SK-N-SH (cell line): ENCODE data around the gene WFDC2. TPM values are rescaled to one million over a fixed set of nuclear protein-coding genes. Genes with fewer than 3 reads are reported as not detected.

Experiments
- CTCF ChIA-PET: fragments of 300-600, 350-600 bp; formaldehyde crosslinking; extraction: SDS; loops from one replicate; lab custom pipeline; 2021; lab: Yijun Ruan, JAX
- POLR2A ChIA-PET: fragments of 350-600 bp; sonication (Branson Sonifier 250); formaldehyde crosslinking; extraction: SDS; loops from one replicate; lab custom pipeline; 2020; ENCODE audit warnings: antibody characterized with exemption, inconsistent platforms; lab: Yijun Ruan, JAX
- DNase-seq: peaks from one replicate; pipeline ENCODE4 v3.0.0; 2012
- H2AFZ ChIP-seq: fragments of 200-600 bp; sonication (generic); 2 replicates; pipeline ENCODE4 v1.8.1; 2016; ENCODE audit warnings: antibody characterized with exemption, mild to moderate bottlenecking, low read depth
- H3F3A ChIP-seq: fragments of 200-600 bp; sonication (generic); replicated peaks from 2 replicates; pipeline ENCODE3; 2016; ENCODE audit warnings: antibody characterized with exemption, mild to moderate bottlenecking; ENCODE audit not compliant: insufficient read depth
- H3K27ac ChIP-seq, 2 experiments: fragments of 200-500 bp in 1 of 2; fragments of 200-600 bp in 1 of 2; sonication (Bioruptor generic) in 1 of 2; sonication (generic), shearing (Covaris generic) in 1 of 2; 2 replicates each; pipeline versions ENCODE4 v1.5.1 to v1.6.1; 2014 to 2016; ENCODE audit warnings: low read depth in 2 of 2, inconsistent platforms in 1 of 2, low read length in 1 of 2, mild to moderate bottlenecking in 1 of 2, mixed read lengths in 1 of 2
- H3K27me3 ChIP-seq: fragments of 200-600 bp; sonication (generic), shearing (Covaris generic); 2 replicates; pipeline ENCODE4 v1.6.1; 2016; ENCODE audit warnings: mixed run types; ENCODE audit not compliant: insufficient read depth
- H3K36me3 ChIP-seq, 2 experiments: fragments of 200-500 bp in 1 of 2; fragments of 200-600 bp in 1 of 2; sonication (Bioruptor generic) in 1 of 2; sonication (generic) in 1 of 2; replicated peaks in 1 of 2; 2 replicates each; pipeline versions ENCODE3 to v1.5.1; 2014 to 2016; ENCODE audit warnings: low read length in 1 of 2, mild to moderate bottlenecking in 1 of 2; ENCODE audit not compliant: insufficient read depth in 2 of 2, control insufficient read depth in 1 of 2
- H3K4me1 ChIP-seq, 2 experiments: fragments of 200-500 bp in 1 of 2; fragments of 200-600 bp in 1 of 2; sonication (Bioruptor generic) in 1 of 2; sonication (generic), shearing (Covaris generic) in 1 of 2; 2 replicates each; pipeline versions ENCODE4 v1.5.1 to v1.6.1; 2014 to 2016; ENCODE audit warnings: low read depth in 1 of 2, low read length in 1 of 2, mixed run types in 1 of 2; ENCODE audit not compliant: insufficient read depth in 2 of 2, control insufficient read depth in 1 of 2
- H3K4me2 ChIP-seq: fragments of 200-600 bp; sonication (generic), shearing (Covaris generic); 2 replicates; pipeline ENCODE4 v1.6.1; 2017; ENCODE audit warnings: mixed run types
- H3K4me3 ChIP-seq, 2 experiments: fragments of 200-500 bp in 1 of 2; fragments of 200-600 bp in 1 of 2; sonication (Bioruptor generic) in 1 of 2; sonication (generic), shearing (Covaris generic) in 1 of 2; 2 replicates each; pipeline versions ENCODE4 v1.5.1 to v1.8.1; 2014 to 2016; ENCODE audit warnings: low read depth in 2 of 2, inconsistent platforms in 1 of 2, low read length in 1 of 2, mild to moderate bottlenecking in 1 of 2, mixed read lengths in 1 of 2, moderate library complexity in 1 of 2
- H3K79me2 ChIP-seq: fragments of 200-600 bp; sonication (generic); 2 replicates; pipeline ENCODE4 v1.8.1; 2017; ENCODE audit warnings: mild to moderate bottlenecking; ENCODE audit not compliant: insufficient read depth
- H3K9ac ChIP-seq: fragments of 200-600 bp; sonication (generic); 2 replicates; pipeline ENCODE4 v1.6.1; 2017; ENCODE audit warnings: mixed run types
- H3K9me2 ChIP-seq: fragments of 200-600 bp; sonication (generic); 2 replicates; pipeline ENCODE4 v1.6.1; 2017; ENCODE audit warnings: mixed run types
- H3K9me3 ChIP-seq: fragments of 200-600 bp; sonication (generic); 2 replicates; pipeline ENCODE4 v1.6.1; 2017; ENCODE audit warnings: mixed run types, mild to moderate bottlenecking, moderate library complexity
- H4K20me1 ChIP-seq: fragments of 200-600 bp; sonication (generic); 2 replicates; pipeline ENCODE4 v1.6.1; 2017; ENCODE audit warnings: mild to moderate bottlenecking, mixed run types; ENCODE audit not compliant: insufficient read depth
- CHD2 ChIP-seq: fragments of 150-350 bp; IDR thresholded peaks from 2 replicates; pipeline ENCODE4 v1.6.1; 2018; ENCODE audit warnings: low read length; ENCODE audit not compliant: partially characterized antibody
- EZH2phosphoT487 ChIP-seq: fragments of 200-600 bp; sonication (generic); IDR thresholded peaks from 2 replicates; pipeline ENCODE4 v1.6.1; 2017; ENCODE audit warnings: low read depth, mixed run types, mild to moderate bottlenecking, antibody characterized with exemption, moderate library complexity, borderline replicate concordance
- GATA2 ChIP-seq: sonication (generic); formaldehyde crosslinking; IDR thresholded peaks from 2 replicates; pipeline ENCODE4 v1.5.0; 2020; ENCODE audit warnings: mild to moderate bottlenecking, missing genetic modification reagents
- MEF2A ChIP-seq: IDR thresholded peaks from 2 replicates; pipeline ENCODE4 v1.4.0; 2012; ENCODE audit warnings: low read depth, borderline replicate concordance
- NRF1 ChIP-seq: IDR thresholded peaks from 2 replicates; pipeline ENCODE4 v1.6.1; 2012; ENCODE audit warnings: low read depth, mild to moderate bottlenecking, low read length
- RAD21 ChIP-seq: IDR thresholded peaks from 2 replicates; pipeline ENCODE4 v1.6.1; 2012; ENCODE audit warnings: mild to moderate bottlenecking, low read length
- RCOR1 ChIP-seq: fragments of 150-350 bp; IDR thresholded peaks from 2 replicates; pipeline ENCODE4 v1.6.1; 2017; ENCODE audit warnings: antibody characterized with exemption, low read length
- RXRA ChIP-seq: IDR thresholded peaks from 2 replicates; pipeline ENCODE4 v1.4.0; 2012; ENCODE audit warnings: low read depth, mild to moderate bottlenecking, borderline replicate concordance
- TAF1 ChIP-seq: IDR thresholded peaks from 2 replicates; pipeline ENCODE4 v1.6.1; 2012; ENCODE audit warnings: low read depth, mild to moderate bottlenecking, low read length, moderate library complexity, borderline replicate concordance
- TCF12 ChIP-seq: IDR thresholded peaks from 2 replicates; pipeline ENCODE4 v1.4.0; 2012
- YY1 ChIP-seq: IDR thresholded peaks from 2 replicates; pipeline ENCODE4 v1.4.0; 2012; ENCODE audit warnings: low read depth, mild to moderate bottlenecking
- WGBS: methylation state at CpG from one replicate; pipeline ENCODE4 v1.1.6; 2017; ENCODE audit warnings: low lambda C conversion rate; 5-methylcytosine and 5-hydroxymethylcytosine counted together
- polyA plus RNA-seq, 3 experiments: library from polyadenylated mRNA; depleted of rRNA; stranded (reverse); fragments of >200 nt; gene quantifications; 2 replicates each; pipeline ENCODE4 v1.2.3, GENCODE V29; 2012
- TF ChIP-seq, protein P1 (sequence below): IDR thresholded peaks from 2 replicates; pipeline ENCODE4 v1.4.0; 2012; ENCODE audit warnings: low read depth
- TF ChIP-seq, protein P2 (sequence below): fragments of 150-350 bp; IDR thresholded peaks from 2 replicates; pipeline ENCODE4 v1.6.1; 2017; ENCODE audit warnings: antibody characterized with exemption, low read length, low read depth, borderline replicate concordance
- TF ChIP-seq, protein P3 (sequence below): IDR thresholded peaks from 2 replicates; pipeline ENCODE4; 2012
- TF ChIP-seq, protein P4 (sequence below): IDR thresholded peaks from 2 replicates; pipeline ENCODE4 v1.4.0; 2012; ENCODE audit warnings: low read depth, borderline replicate concordance
- TF ChIP-seq, protein P5 (sequence below): IDR thresholded peaks from 2 replicates; pipeline ENCODE4 v1.4.0; 2012; ENCODE audit warnings: low read depth, borderline replicate concordance

The WFDC2 gene
- polyA plus RNA-seq, 1 of the 3 experiments (the other 2 are of a cell fraction): 0.21 TPM

DNA sequence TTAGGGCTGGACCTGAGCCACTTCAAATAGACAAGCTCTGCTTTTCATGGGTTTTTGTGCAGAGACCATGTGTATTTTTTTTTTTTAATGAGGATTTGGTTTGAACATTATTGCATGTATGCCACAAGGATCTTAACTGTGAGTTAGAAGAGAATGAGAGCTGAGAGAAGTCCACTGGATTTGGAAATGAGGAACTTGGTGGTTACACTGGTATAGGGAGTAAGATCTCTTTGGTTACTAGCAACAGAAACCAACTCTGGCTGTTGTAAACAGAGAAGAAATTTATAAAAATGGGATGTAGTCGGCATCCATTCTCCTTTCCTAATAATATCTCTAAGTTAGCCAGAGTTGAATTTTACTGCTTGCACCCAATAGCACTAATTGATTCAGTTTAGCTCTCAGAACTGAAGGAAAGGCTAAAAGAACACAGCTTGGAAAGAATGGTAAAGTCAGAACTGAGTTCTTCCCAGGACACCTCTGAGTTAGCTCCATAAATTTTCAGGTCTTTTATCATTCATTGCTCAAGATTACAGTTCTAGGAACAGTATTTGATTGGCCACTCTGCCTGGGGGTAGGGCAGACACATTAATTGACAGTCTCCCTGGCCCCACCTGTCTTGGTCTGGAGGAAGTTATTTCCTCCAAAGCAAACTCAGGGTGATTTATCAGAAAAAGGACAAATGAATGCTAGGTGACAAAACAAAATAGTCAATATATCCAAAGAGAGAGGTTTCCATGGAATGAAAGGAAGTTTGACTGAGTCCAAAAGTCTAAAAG is 3.9 kb upstream of the WFDC2 start:
- no peak overlapping the region for H3K4me2 ChIP-seq
- no peaks in the 10 kb centered on the region for H3F3A ChIP-seq
- H3K36me3 ChIP-seq: no peaks in the 10 kb centered on the region
- H3K27me3 ChIP-seq: peaks cover 50% of the 10 kb centered on the region; the same call in 1 of the 2 replicates
- ChIA-PET POLR2A (interaction anchor here (0.6 kb wide), 1 partner anchor 219 kb away, joined by 3 read pairs; no protein-coding TSS in a partner anchor), CTCF (interaction anchor here (0.8 to 2.0 kb wide), 9 partner anchors 16 to 454 kb away, joined by 3 to 15 read pairs (median 4); no protein-coding TSS in a partner anchor)
- no peak overlapping the region for H3K27ac ChIP-seq
- no peak for DNase-seq
- H3K9me3 ChIP-seq: no peaks in the 10 kb centered on the region
- no peak overlapping the region for H3K9ac ChIP-seq
- no peaks in the 10 kb centered on the region for H3K9me2 ChIP-seq
- no peaks in the 10 kb centered on the region for H4K20me1 ChIP-seq
- 0% methylated on average over 1 of the region's 1 CpG for WGBS
- no peaks in the 10 kb centered on the region for H3K79me2 ChIP-seq
- TF ChIP-seq, protein P1, sequence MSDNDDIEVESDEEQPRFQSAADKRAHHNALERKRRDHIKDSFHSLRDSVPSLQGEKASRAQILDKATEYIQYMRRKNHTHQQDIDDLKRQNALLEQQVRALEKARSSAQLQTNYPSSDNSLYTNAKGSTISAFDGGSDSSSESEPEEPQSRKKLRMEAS: no peak
- TF ChIP-seq GATA2 (no peak), RCOR1 (no peak), RXRA (no peak), RAD21 (no peak), TAF1 (no peak), YY1 (no peak), NRF1 (no peak)
- TF ChIP-seq, protein P2, sequence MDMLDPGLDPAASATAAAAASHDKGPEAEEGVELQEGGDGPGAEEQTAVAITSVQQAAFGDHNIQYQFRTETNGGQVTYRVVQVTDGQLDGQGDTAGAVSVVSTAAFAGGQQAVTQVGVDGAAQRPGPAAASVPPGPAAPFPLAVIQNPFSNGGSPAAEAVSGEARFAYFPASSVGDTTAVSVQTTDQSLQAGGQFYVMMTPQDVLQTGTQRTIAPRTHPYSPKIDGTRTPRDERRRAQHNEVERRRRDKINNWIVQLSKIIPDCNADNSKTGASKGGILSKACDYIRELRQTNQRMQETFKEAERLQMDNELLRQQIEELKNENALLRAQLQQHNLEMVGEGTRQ: no peak
- TF ChIP-seq, protein P3, sequence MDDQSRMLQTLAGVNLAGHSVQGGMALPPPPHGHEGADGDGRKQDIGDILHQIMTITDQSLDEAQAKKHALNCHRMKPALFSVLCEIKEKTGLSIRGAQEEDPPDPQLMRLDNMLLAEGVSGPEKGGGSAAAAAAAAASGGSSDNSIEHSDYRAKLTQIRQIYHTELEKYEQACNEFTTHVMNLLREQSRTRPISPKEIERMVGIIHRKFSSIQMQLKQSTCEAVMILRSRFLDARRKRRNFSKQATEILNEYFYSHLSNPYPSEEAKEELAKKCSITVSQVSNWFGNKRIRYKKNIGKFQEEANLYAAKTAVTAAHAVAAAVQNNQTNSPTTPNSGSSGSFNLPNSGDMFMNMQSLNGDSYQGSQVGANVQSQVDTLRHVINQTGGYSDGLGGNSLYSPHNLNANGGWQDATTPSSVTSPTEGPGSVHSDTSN: no peak
- TF ChIP-seq, protein P4, sequence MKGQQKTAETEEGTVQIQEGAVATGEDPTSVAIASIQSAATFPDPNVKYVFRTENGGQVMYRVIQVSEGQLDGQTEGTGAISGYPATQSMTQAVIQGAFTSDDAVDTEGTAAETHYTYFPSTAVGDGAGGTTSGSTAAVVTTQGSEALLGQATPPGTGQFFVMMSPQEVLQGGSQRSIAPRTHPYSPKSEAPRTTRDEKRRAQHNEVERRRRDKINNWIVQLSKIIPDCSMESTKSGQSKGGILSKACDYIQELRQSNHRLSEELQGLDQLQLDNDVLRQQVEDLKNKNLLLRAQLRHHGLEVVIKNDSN: no peak
- no peak overlapping the region for H2AFZ ChIP-seq
- H3K4me3 ChIP-seq: no peak overlapping the region
- peaks cover 0 to 2% of the 10 kb centered on the region in 2 experiments; a peak in 1 of 4 replicates for H3K4me1 ChIP-seq

DNA sequence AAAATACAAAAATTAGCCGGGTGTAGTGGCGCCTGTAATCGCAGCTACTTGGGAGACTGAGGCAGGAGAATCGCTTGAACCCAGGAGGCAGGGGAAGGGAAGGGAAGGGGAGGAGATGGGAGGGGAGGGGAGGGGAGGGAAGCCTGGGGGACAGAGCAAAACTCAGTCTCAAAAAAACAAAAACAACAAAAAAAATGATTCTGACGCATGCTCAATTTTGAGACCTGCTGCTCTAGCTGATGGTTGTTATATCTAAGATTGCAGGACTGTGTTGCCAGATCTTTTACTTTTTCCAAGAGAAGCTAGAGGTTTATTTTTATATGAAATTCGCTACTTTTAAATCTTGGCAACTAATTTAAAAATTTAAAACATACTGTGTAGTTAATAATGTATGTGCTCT is 2.4 kb upstream of the WFDC2 start:
- WGBS: 60% methylated on average over 6 of the region's 6 CpGs
- CTCF ChIA-PET: interaction anchor here (0.9 to 1.9 kb wide), 3 partner anchors 13 to 423 kb away, joined by 3 to 4 read pairs (median 4); no protein-coding TSS in a partner anchor
- H3K4me1 ChIP-seq: peaks cover 0 to 5% of the 10 kb centered on the region in 2 experiments; a peak in 1 of 4 replicates
- no peak overlapping the region for H3K27ac ChIP-seq
- H3K4me2 ChIP-seq: no peak overlapping the region
- TF ChIP-seq EZH2phosphoT487 (no peak), MEF2A (no peak), RAD21 (no peak), CHD2 (no peak), TCF12 (no peak)
- TF ChIP-seq, protein P5, sequence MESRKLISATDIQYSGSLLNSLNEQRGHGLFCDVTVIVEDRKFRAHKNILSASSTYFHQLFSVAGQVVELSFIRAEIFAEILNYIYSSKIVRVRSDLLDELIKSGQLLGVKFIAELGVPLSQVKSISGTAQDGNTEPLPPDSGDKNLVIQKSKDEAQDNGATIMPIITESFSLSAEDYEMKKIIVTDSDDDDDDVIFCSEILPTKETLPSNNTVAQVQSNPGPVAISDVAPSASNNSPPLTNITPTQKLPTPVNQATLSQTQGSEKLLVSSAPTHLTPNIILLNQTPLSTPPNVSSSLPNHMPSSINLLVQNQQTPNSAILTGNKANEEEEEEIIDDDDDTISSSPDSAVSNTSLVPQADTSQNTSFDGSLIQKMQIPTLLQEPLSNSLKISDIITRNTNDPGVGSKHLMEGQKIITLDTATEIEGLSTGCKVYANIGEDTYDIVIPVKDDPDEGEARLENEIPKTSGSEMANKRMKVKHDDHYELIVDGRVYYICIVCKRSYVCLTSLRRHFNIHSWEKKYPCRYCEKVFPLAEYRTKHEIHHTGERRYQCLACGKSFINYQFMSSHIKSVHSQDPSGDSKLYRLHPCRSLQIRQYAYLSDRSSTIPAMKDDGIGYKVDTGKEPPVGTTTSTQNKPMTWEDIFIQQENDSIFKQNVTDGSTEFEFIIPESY: no peak
- no peaks in the 10 kb centered on the region for H3K79me2 ChIP-seq
- no peaks in the 10 kb centered on the region for H3F3A ChIP-seq
- H3K9ac ChIP-seq: no peak overlapping the region
- no peaks in the 10 kb centered on the region for H3K9me3 ChIP-seq
- no peak for DNase-seq
- H3K9me2 ChIP-seq: no peaks in the 10 kb centered on the region
- no peak overlapping the region for H2AFZ ChIP-seq
- peaks cover 55% of the 10 kb centered on the region; the same call in 1 of the 2 replicates for H3K27me3 ChIP-seq
- H3K36me3 ChIP-seq: no peaks in the 10 kb centered on the region
- H4K20me1 ChIP-seq: no peaks in the 10 kb centered on the region
- H3K4me3 ChIP-seq: no peak overlapping the region
- POLR2A ChIA-PET: no interaction called here
